HFF-Myc (cell line): ENCODE results near the gene BET1L.
A peak's percentile ranks its signal among the peaks of the same experiment; 100 is the strongest.
"Not testable (repeated sequence)": the region's sequence is repeated elsewhere in the genome, so short reads cannot be mapped to it uniquely, and the experiment has no call there.

Experiments used
- DNase-seq: peaks from one replicate; pipeline ENCODE4 v3.0.0-alpha.2; 2011; ENCODE audit warnings: low read depth; ENCODE audit errors: extremely low read depth
- H3K4me3 ChIP-seq: replicated peaks from 2 replicates; pipeline ENCODE4 v1.5.1; 2011; ENCODE audit warnings: low read depth, mild to moderate bottlenecking, control low read depth, low read length
- CTCF ChIP-seq: IDR thresholded peaks from 2 replicates; pipeline ENCODE4 v1.5.1; 2012; ENCODE audit warnings: mild to moderate bottlenecking, low read depth, low read length, control low read depth; ENCODE audit errors: missing control alignments

BET1L gene

GRCh38 chr11:250740-251299 lies 43.6 kb upstream of the BET1L start:
- H3K4me3 ChIP-seq: no peak overlapping the region
- TF ChIP-seq CTCF: peak; percentile 69
- DNase-seq: no peak

GRCh38 chr11:250274-250673 lies 43.1 kb upstream of the BET1L start:
- DNase-seq: no peak
- H3K4me3 ChIP-seq: no peak overlapping the region
- TF ChIP-seq CTCF: no peak

- H3K4me3 ChIP-seq: no peak overlapping the region
- TF ChIP-seq CTCF: no peak
- no peak for DNase-seq
Measured at GRCh38 chr11:249062-249461, 41.9 kb upstream of the BET1L start.

GRCh38 chr11:244376-244775 lies 37.2 kb upstream of the BET1L start:
- TF ChIP-seq CTCF: no peak
- no peak overlapping the region for H3K4me3 ChIP-seq
- DNase-seq: no peak

- TF ChIP-seq CTCF: no peak
- H3K4me3 ChIP-seq: no peak overlapping the region
- no peak for DNase-seq
Measured at GRCh38 chr11:241634-242033, 34.4 kb upstream of the BET1L start.

GRCh38 chr11:240315-240714 lies 33.1 kb upstream of the BET1L start:
- no peak overlapping the region for H3K4me3 ChIP-seq
- DNase-seq: no peak
- no peak for TF ChIP-seq CTCF

- H3K4me3 ChIP-seq: peak overlapping the region; percentile 97; the same call in 1 of the 2 replicates
- not testable (repeated sequence) for DNase-seq
Measured at GRCh38 chr11:238346-238745, 31.1 kb upstream of the BET1L start.
